IMR-90 (cell line): ENCODE data around the gene RALA. TPM values are rescaled to one million over a fixed set of nuclear protein-coding genes. Genes with fewer than 3 reads are reported as not detected.

ENCODE experiments used
- ATAC-seq: fragments of 200-7000 bp; cut with Tn5 transposase; 2 replicates; pipeline ENCODE4 v1.9.1; 2020; ENCODE audit warnings: low read depth, mild to moderate bottlenecking, moderate library complexity
- BruUV-seq: library from RNA; stranded (reverse); fragments of 400-500 nt; replicated peaks from 2 replicates; lab custom pipeline; 2021; lab: Mats Ljungman, UMichigan
- CTCF ChIA-PET: fragments of 300-600 bp; formaldehyde crosslinking; extraction: SDS; loops from one replicate; lab custom pipeline; 2021; ENCODE audit warnings: antibody characterized with exemption; lab: Yijun Ruan, JAX
- POLR2A ChIA-PET: fragments of 300-600 bp; sonication (Branson Sonifier 250); formaldehyde crosslinking; loops from one replicate; lab custom pipeline; 2022; ENCODE audit warnings: antibody characterized with exemption; ENCODE audit not compliant: unreplicated experiment; lab: Charles Lee
- DNase-seq: peaks from one replicate; pipeline ENCODE4 v3.0.0; 2013
- H2AFZ ChIP-seq: replicated peaks from 2 replicates; pipeline ENCODE3; 2013; ENCODE audit warnings: low read length, mild to moderate bottlenecking; ENCODE audit not compliant: poor library complexity
- H2AK5ac ChIP-seq: 2 replicates; pipeline ENCODE4 v1.6.1; 2013; ENCODE audit warnings: low read depth, low read length, inconsistent platforms
- H2AK9ac ChIP-seq: replicated peaks from 2 replicates; pipeline ENCODE3; 2013; ENCODE audit warnings: mild to moderate bottlenecking, low read depth, low read length, moderate library complexity; ENCODE audit not compliant: poor library complexity
- H2BK120ac ChIP-seq: 2 replicates; pipeline ENCODE4 v1.6.1; 2013; ENCODE audit warnings: low read depth, low read length, inconsistent platforms
- H2BK15ac ChIP-seq: 3 replicates; pipeline ENCODE4 v1.6.1; 2013; ENCODE audit warnings: low read depth, low read length, inconsistent platforms
- H2BK20ac ChIP-seq: 2 replicates; pipeline ENCODE4 v1.6.1; 2013; ENCODE audit warnings: low read depth, mild to moderate bottlenecking, inconsistent platforms, low read length, moderate library complexity
- H2BK5ac ChIP-seq: 2 replicates; pipeline ENCODE4 v1.6.1; 2013; ENCODE audit warnings: mild to moderate bottlenecking, low read depth, low read length, inconsistent platforms; ENCODE audit not compliant: poor library complexity, severe bottlenecking
- H3K14ac ChIP-seq: replicated peaks from 2 replicates; pipeline ENCODE4 v1.6.1; 2013; ENCODE audit warnings: low read depth, low read length, inconsistent platforms
- H3K18ac ChIP-seq: 2 replicates; pipeline ENCODE4 v1.6.1; 2013; ENCODE audit warnings: low read depth, low read length, control low read depth
- H3K23ac ChIP-seq: 2 replicates; pipeline ENCODE4 v1.6.1; 2013; ENCODE audit warnings: low read depth, low read length, inconsistent platforms
- H3K27ac ChIP-seq: 2 replicates; pipeline ENCODE4 v1.5.1; 2013; ENCODE audit warnings: mild to moderate bottlenecking, control low read depth, low read length; ENCODE audit not compliant: insufficient read depth
- H3K27me3 ChIP-seq: 2 replicates; pipeline ENCODE4 v1.6.1; 2013; ENCODE audit warnings: low read length; ENCODE audit not compliant: control insufficient read depth, insufficient read depth
- H3K36me3 ChIP-seq: 2 replicates; pipeline ENCODE4 v1.6.1; 2013; ENCODE audit warnings: low read length, mixed read lengths; ENCODE audit not compliant: control insufficient read depth, insufficient read depth
- H3K4ac ChIP-seq: 2 replicates; pipeline ENCODE4 v1.6.1; 2013; ENCODE audit warnings: low read depth, low read length, inconsistent platforms
- H3K4me1 ChIP-seq: 2 replicates; pipeline ENCODE4 v1.6.1; 2013; ENCODE audit warnings: low read length, mixed read lengths; ENCODE audit not compliant: control insufficient read depth, insufficient read depth
- H3K4me2 ChIP-seq: 2 replicates; pipeline ENCODE4 v1.6.1; 2013; ENCODE audit warnings: low read depth, mild to moderate bottlenecking, control low read depth, low read length, moderate library complexity
- H3K4me3 ChIP-seq: 2 replicates; pipeline ENCODE4 v1.5.1; 2013; ENCODE audit warnings: low read depth, mild to moderate bottlenecking, control low read depth, low read length, moderate library complexity; ENCODE audit not compliant: insufficient read depth
- H3K56ac ChIP-seq: 2 replicates; pipeline ENCODE4 v1.6.1; 2013; ENCODE audit warnings: low read length, inconsistent platforms; ENCODE audit not compliant: insufficient read depth; ENCODE audit errors: extremely low read depth
- H3K79me1 ChIP-seq, 2 experiments: 2 replicates each; pipeline ENCODE4 v1.6.1; 2013; ENCODE audit warnings: low read length in 2 of 2, inconsistent platforms in 1 of 2, low read depth in 1 of 2
- H3K9ac ChIP-seq: 2 replicates; pipeline ENCODE4 v1.6.1; 2013; ENCODE audit warnings: low read depth, low read length, control low read depth
- H3K9me1 ChIP-seq: 2 replicates; pipeline ENCODE4 v1.6.1; 2013; ENCODE audit warnings: low read length, inconsistent platforms; ENCODE audit not compliant: insufficient read depth
- H3K9me3 ChIP-seq: 2 replicates; pipeline ENCODE4 v1.6.1; 2013; ENCODE audit warnings: low read length; ENCODE audit not compliant: control insufficient read depth, insufficient read depth
- H4K20me1 ChIP-seq: 2 replicates; pipeline ENCODE4 v1.6.1; 2013; ENCODE audit warnings: low read length, inconsistent platforms; ENCODE audit not compliant: insufficient read depth
- H4K5ac ChIP-seq: 2 replicates; pipeline ENCODE4 v1.6.1; 2013; ENCODE audit warnings: mild to moderate bottlenecking, low read depth, low read length, control low read depth
- H4K8ac ChIP-seq, 2 experiments: 2 replicates each; pipeline ENCODE4 v1.6.1; 2013; ENCODE audit warnings: low read depth in 2 of 2, low read length in 2 of 2, control low read depth in 1 of 2, inconsistent platforms in 1 of 2
- H4K91ac ChIP-seq: 2 replicates; pipeline ENCODE4 v1.6.1; 2013; ENCODE audit warnings: low read depth, low read length, inconsistent platforms; ENCODE audit not compliant: insufficient read depth
- CEBPB ChIP-seq: IDR thresholded peaks from 2 replicates; pipeline ENCODE4 v1.6.1; 2012; ENCODE audit warnings: low read depth, low read length, improper control_type of control experiment
- NFE2L2 ChIP-seq: fragments of 150-350 bp; IDR thresholded peaks from 2 replicates; pipeline ENCODE4 v1.6.1; 2016; ENCODE audit warnings: low read depth, mild to moderate bottlenecking, low read length
- RCOR1 ChIP-seq: IDR thresholded peaks from 2 replicates; pipeline ENCODE4 v1.6.1; 2012; ENCODE audit warnings: mild to moderate bottlenecking, low read length, improper control_type of control experiment; ENCODE audit not compliant: insufficient replicate concordance
- WGBS, 2 experiments: methylation state at CpG; one replicate each; pipeline versions ENCODE4 v1.1.5 to v1.1.7; 2013; ENCODE audit warnings: missing lambda C conversion rate in 2 of 2; ENCODE audit not compliant: insufficient read length in 1 of 2; ENCODE audit errors: extremely low coverage in 2 of 2; 5-methylcytosine and 5-hydroxymethylcytosine counted together
- dilution Hi-C: fragments of 300-500 bp; cut with HindIII; formaldehyde crosslinking; loops from one replicate; pipeline ENCODE4 v1.14.3; 2018; ENCODE audit warnings: low sequenced_read_pairs; ENCODE audit not compliant: unreplicated experiment
- in situ Hi-C: fragments of 300-500 bp; cut with MboI; formaldehyde crosslinking; loops from 3 replicates; pipeline ENCODE4 v1.14.3; 2019; ENCODE audit warnings: low sequenced_read_pairs, inconsistent platforms, mixed read lengths
- intact Hi-C: fragments of 100-400 bp; cut with micrococcal nuclease; formaldehyde crosslinking; loops from 2 replicates; pipeline ENCODE4 v1.10.0; 2022
- polyA plus RNA-seq, 3 experiments: library from polyadenylated mRNA; depleted of rRNA; stranded (reverse); fragments of >200 nt; gene quantifications; 2 replicates each; pipeline ENCODE4 v1.2.3, GENCODE V29; 2012; ENCODE audit warnings: low replicate concordance in 1 of 3
- total RNA-seq: library from RNA; depleted of rRNA; stranded (reverse); fragments of >200 nt; gene quantifications from 2 replicates; pipeline ENCODE4 v1.2.3, GENCODE V29; 2012
- TF ChIP-seq, protein P1 (sequence below): fragments of 150-350 bp; IDR thresholded peaks from 2 replicates; pipeline ENCODE4 v1.6.1; 2017; ENCODE audit warnings: mild to moderate bottlenecking, antibody characterized with exemption, low read length, low read depth

The RALA gene
- total and polyA plus RNA-seq, 2 of the 4 experiments (the other 2 are of a cell fraction): 7.7 to 20.5 TPM

DNA sequence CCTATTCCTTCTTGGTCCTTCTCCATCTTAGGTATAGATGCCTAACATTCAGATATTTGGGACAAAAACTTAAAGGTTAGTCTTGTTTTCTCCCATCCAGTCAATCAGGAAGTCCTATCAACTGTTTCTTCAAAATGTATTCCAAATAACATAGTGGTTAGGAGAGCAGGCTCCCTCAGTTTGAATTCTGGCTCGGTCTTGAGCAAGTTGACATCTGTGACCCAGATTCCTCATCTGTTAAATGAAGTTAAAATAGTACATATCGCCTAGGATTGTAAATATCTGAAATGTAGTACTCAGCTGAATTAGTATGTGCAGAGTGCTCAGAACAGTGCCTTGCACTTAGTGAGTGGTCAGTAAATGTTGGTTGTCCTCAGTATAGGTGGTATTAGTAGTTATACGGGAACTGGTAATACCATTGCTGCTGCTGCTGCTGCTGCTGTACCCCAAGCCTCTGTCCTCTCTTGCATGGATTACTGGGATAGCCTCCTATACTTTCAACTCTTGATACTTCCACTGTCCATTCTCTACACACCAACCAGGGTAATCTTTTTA, 58.6 kb downstream of the RALA start:
- no peak overlapping the region for H2AFZ ChIP-seq
- H3K4me2 ChIP-seq: no peak overlapping the region
- in situ Hi-C loops: no loop called here
- no peak overlapping the region for H3K4me3 ChIP-seq
- H3K4me1 ChIP-seq: peaks cover 28% of the 10 kb centered on the region
- TF ChIP-seq CEBPB (no peak), NFE2L2 (no peak), RCOR1 (no peak)
- TF ChIP-seq, protein P1, sequence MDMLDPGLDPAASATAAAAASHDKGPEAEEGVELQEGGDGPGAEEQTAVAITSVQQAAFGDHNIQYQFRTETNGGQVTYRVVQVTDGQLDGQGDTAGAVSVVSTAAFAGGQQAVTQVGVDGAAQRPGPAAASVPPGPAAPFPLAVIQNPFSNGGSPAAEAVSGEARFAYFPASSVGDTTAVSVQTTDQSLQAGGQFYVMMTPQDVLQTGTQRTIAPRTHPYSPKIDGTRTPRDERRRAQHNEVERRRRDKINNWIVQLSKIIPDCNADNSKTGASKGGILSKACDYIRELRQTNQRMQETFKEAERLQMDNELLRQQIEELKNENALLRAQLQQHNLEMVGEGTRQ: no peak
- H3K18ac ChIP-seq: no peak overlapping the region
- ChIA-PET CTCF (no interaction called here), POLR2A (no interaction called here)
- no peak overlapping the region for H3K23ac ChIP-seq
- intact Hi-C loops: loop anchor here (5.0 kb wide), 2 partner anchors 55 to 100 kb away; no protein-coding TSS in a partner anchor
- H3K27ac ChIP-seq: no peak overlapping the region
- peaks cover 41% of the 10 kb centered on the region for H4K20me1 ChIP-seq
- no peaks in the 10 kb centered on the region for H3K36me3 ChIP-seq
- no peaks in the 10 kb centered on the region for H3K27me3 ChIP-seq
- H3K9me3 ChIP-seq: no peaks in the 10 kb centered on the region
- H2AK5ac ChIP-seq: no peak overlapping the region
- peaks cover 20% of the 10 kb centered on the region for H3K9me1 ChIP-seq
- no peak overlapping the region for H4K8ac ChIP-seq
- H3K4ac ChIP-seq: no peak overlapping the region; the same call in 1 of the 2 replicates
- no peak overlapping the region for H3K9ac ChIP-seq
- dilution Hi-C loops: no loop called here
- WGBS, 2 experiments: 100% methylated on average over 1 of the region's 3 CpGs; no CpG with 5 or more reads in 1 of the 2 experiments
- H3K56ac ChIP-seq: no peak overlapping the region
- no peak overlapping the region for H2AK9ac ChIP-seq
- peak overlapping the region; percentile 4; the same call in 1 of the 2 replicates for H4K5ac ChIP-seq
- no peak overlapping the region for H2BK120ac ChIP-seq
- H3K79me1 ChIP-seq: peaks cover 26 to 73% of the 10 kb centered on the region in 2 experiments
- no peak overlapping the region for H2BK5ac ChIP-seq
- no peak overlapping the region for H4K91ac ChIP-seq
- DNase-seq (no peak), ATAC-seq (no peak)
- no TSS peak for BruUV-seq
- no peak overlapping the region for H2BK20ac ChIP-seq
- no peak overlapping the region for H2BK15ac ChIP-seq
- no peak overlapping the region for H3K14ac ChIP-seq
